Medulla oblongata (tissue), 1 donor: ENCODE measurements around the gene FBXO47.
"Not testable (repeated sequence)": the region's sequence is repeated elsewhere in the genome, so short reads cannot be mapped to it uniquely, and the experiment has no call there.

Experiments
- DNase-seq: peaks from one replicate; pipeline ENCODE4 v3.0.0-alpha.2; 2015; ENCODE audit errors: extremely low spot score

FBXO47 gene

GRCh38 chr17:38922538-38923297 is 44.5 kb downstream of the FBXO47 start:
- DNase-seq: peak; percentile 75

- no peak for DNase-seq
These were observed 45.3 kb downstream of the FBXO47 start for GRCh38 chr17:38921756-38922411.

- DNase-seq: no peak
These were observed 46.6 kb downstream of the FBXO47 start for GRCh38 chr17:38920374-38921291.

GRCh38 chr17:38919316-38920078 is 47.7 kb downstream of the FBXO47 start:
- DNase-seq: no peak

- DNase-seq: no peak
These were observed 48.3 kb downstream of the FBXO47 start for GRCh38 chr17:38918916-38919315.

- no peak for DNase-seq
These were observed 48.9 kb downstream of the FBXO47 start for GRCh38 chr17:38918129-38918913.

GRCh38 chr17:38917259-38917658 is 49.9 kb downstream of the FBXO47 start:
- DNase-seq: no peak

GRCh38 chr17:38916771-38917170 is 50.4 kb downstream of the FBXO47 start:
- DNase-seq: no peak

- no peak for DNase-seq
These were observed 51.6 kb downstream of the FBXO47 start for GRCh38 chr17:38915639-38915995.

- no peak for DNase-seq
These were observed 52.2 kb downstream of the FBXO47 start for GRCh38 chr17:38914741-38915638.

- no peak for DNase-seq
These were observed 54.9 kb downstream of the FBXO47 start for GRCh38 chr17:38912221-38912813.

GRCh38 chr17:38911731-38912081 is 55.5 kb downstream of the FBXO47 start:
- not testable (repeated sequence) for DNase-seq

GRCh38 chr17:38911081-38911730 is 56.0 kb downstream of the FBXO47 start:
- DNase-seq: no peak

- no peak for DNase-seq
These were observed 56.9 kb downstream of the FBXO47 start for GRCh38 chr17:38910325-38910724.

- no peak for DNase-seq
These were observed 58.5 kb downstream of the FBXO47 start for GRCh38 chr17:38908676-38909181.

GRCh38 chr17:38907930-38908675 is 59.1 kb downstream of the FBXO47 start:
- no peak for DNase-seq

GRCh38 chr17:38906460-38907228 is 60.6 kb downstream of the FBXO47 start:
- DNase-seq: no peak
